ENCODE results near the gene SEPTIN1. TPM values are rescaled to one million over a fixed set of nuclear protein-coding genes. Genes with fewer than 3 reads are reported as not detected.

Gene SEPTIN1
- total RNA-seq, 4 donors from 2014 or later: 0.39 to 1.2 (median 0.91) TPM; not detected in 1

DNA sequence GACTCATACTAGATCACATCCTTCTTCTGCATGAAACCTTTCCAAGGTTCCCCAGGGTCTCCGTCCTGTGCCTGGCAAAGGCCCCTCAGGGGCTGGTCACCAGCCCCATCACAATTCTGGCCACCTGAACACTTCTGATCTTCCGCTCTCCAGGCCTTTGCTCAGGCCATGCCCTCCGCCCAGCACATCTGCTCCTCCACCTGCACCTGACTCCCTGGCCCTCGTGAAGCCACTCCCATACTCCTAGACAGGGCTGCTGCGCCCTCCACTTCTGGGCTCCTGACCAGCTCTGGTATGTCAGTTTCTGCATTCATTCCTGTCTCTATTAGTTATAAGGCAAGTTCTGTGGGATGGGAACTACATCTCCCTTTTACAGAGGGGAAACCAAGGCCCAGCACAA lies 9.6 kb downstream of the SEPTIN1 start:
- intact Hi-C loops (cut with DNase I; ENCODE audit: low total_unique reads): no loop called here
- WGBS, 2 donors: 85 to 90% methylated on average over 5 of the region's 5 CpGs
- H3K4me3 ChIP-seq (ENCODE audit: low read depth, poor library complexity, severe bottlenecking): no peak overlapping the region
- no peak for DNase-seq (ENCODE audit: low spot score in 2 of 2)
- TF ChIP-seq POLR2A (IDR thresholded peaks at IDR 0.05): no peak
- TF ChIP-seq, protein P1, sequence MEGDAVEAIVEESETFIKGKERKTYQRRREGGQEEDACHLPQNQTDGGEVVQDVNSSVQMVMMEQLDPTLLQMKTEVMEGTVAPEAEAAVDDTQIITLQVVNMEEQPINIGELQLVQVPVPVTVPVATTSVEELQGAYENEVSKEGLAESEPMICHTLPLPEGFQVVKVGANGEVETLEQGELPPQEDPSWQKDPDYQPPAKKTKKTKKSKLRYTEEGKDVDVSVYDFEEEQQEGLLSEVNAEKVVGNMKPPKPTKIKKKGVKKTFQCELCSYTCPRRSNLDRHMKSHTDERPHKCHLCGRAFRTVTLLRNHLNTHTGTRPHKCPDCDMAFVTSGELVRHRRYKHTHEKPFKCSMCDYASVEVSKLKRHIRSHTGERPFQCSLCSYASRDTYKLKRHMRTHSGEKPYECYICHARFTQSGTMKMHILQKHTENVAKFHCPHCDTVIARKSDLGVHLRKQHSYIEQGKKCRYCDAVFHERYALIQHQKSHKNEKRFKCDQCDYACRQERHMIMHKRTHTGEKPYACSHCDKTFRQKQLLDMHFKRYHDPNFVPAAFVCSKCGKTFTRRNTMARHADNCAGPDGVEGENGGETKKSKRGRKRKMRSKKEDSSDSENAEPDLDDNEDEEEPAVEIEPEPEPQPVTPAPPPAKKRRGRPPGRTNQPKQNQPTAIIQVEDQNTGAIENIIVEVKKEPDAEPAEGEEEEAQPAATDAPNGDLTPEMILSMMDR (IDR thresholded peaks at IDR 0.05): no peak

DNA sequence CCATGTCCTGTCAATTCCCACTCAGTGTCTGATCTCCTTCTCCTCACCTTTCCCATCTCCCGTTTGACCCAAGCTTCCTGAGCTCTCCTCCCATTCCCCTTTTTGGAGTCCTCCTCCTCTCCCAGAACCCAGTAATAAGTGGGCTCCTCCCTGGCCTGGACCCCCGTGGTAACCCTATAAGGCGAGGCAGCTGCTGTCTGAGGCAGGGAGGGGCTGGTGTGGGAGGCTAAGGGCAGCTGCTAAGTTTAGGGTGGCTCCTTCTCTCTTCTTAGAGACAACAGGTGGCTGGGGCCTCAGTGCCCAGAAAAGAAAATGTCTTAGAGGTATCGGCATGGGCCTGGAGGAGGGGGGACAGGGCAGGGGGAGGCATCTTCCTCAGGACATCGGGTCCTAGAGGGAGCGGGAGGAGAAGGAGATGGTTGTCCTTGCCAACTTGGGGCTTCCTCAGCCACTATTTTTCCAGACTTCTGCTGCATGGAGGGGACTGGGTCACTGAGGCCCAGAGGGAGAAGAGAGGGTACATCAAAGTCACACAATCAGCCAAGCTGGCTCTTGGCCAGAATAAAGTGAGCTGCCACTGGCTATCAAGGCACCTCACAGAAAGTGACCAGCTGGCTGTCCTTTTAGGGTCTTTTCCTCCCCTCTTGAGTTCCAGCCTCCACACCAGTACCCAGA lies 10.2 kb downstream of the SEPTIN1 start:
- intact Hi-C loops (cut with DNase I; ENCODE audit: low total_unique reads): no loop called here
- H3K4me3 ChIP-seq (ENCODE audit: low read depth, poor library complexity, severe bottlenecking): no peak overlapping the region
- TF ChIP-seq, protein P1 (IDR thresholded peaks at IDR 0.05): no peak
- no peak for TF ChIP-seq POLR2A (IDR thresholded peaks at IDR 0.05)
- no peak for DNase-seq (ENCODE audit: low spot score in 2 of 2)
- 77 to 86% methylated on average over 6 of the region's 6 CpGs for WGBS, 2 donors

DNA sequence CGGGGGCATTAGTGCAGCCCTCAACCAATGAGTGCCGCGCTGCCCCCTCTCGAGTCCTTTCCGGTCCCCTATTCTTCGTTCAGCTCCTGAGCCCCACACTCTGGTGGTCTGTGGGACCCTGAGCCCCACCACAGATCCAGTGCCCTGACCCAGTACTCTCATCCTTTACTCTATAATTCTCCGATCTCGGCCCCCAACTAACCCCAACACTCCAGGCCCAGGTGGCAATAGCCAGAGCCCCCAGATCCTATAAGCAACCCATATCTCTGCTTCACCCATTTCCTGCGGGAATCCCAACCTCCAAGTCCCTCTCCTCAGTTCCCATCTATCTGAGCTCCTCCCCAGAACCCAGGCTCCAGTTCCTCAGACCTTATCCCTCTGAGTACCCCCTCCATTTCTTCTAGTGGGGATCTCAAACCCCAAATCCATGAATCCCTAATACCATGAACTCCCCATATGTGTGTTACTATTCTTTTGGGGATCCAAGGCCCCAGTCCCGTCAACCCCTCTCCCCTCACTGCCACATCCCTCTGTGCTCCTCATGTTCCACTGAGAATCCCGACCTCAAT lies 11.0 kb downstream of the SEPTIN1 start:
- DNase-seq (ENCODE audit: low spot score in 2 of 2): no peak
- WGBS, 2 donors: 23 to 24% methylated on average over 11 of the region's 11 CpGs
- TF ChIP-seq, protein P1 (IDR thresholded peaks at IDR 0.05): no peak
- TF ChIP-seq POLR2A (IDR thresholded peaks at IDR 0.05): no peak
- no peak overlapping the region for H3K4me3 ChIP-seq (ENCODE audit: low read depth, poor library complexity, severe bottlenecking)
- intact Hi-C loops (cut with DNase I; ENCODE audit: low total_unique reads): no loop called here

DNA sequence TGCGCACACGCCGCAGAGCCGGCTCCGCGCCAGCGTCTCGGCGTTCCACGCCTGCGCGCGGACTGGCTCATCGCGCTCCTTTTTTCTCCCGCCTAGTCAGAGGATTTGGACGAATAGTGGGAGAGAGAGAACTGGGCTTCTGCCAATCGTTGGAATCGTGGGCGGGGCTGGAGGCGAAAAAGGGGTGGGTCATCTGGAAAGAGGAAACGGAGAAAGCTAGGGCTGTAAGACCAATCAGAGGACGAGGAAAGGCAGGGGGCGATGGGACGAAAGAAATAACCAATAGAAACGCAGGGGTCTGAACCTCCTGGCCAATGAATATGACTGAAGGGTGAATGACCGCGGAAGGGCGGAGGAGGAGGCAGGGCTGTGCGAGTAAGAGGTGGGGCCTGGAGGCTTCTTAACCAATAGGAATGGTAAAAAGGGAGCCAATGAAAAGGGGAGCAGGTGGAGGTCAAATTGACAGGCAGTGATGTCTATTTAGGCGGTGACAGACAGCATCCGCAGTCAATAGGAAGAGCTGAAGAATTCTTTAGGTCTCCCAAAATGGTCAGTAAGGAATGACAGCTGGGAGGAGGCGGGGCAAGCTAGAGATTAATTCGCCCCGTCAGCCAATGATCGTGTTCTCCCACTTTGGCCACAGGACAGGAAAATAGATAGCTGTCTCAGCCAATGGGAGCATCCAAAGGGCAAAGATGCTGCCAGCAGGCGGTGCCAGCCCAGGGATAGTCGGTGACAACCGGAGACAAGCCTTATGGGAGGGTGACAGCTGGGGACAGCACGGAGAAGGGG lies 11.7 kb downstream of the SEPTIN1 start, which contains the start of gene TBC1D10B:
Gene TBC1D10B, minus strand, starts transcription at position 39 of the 792 bp plus-strand sequence. CDS start 311 bp downstream, outside the sequence.
- DNase-seq (ENCODE audit: low spot score in 2 of 2): peak; percentile 99 to 100
- 0 to 1% methylated on average over 31 to 40 of the region's 40 CpGs for WGBS, 2 donors

DNA sequence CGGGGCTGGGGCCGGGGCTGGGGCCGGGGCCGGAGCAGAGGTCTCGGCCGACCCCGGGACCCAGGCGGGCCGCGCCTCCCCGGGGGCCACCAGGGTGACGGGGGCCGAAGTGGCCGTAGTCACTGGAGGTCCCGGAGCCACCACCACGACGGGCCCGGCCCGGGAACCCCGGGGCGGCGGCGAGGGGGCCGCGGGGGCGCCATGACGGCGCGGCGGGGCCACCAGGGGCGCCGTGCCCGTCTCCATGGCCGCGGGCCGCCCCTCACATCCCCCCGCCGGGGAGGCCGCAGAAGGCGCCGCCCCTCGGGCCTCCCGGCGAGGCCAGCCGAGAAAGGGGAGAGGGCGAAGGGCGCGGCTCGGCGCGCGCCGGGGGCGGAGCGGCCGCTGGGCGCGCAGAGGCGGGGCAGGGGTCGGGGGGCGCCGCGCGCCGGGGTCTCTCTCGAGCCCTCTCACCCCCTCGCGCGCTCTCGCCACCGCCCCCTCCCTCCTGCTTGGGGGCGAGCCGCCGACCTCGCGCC lies 12.4 kb downstream of the SEPTIN1 start:
- peak overlapping the region; percentile 64 for H3K4me3 ChIP-seq (ENCODE audit: low read depth, poor library complexity, severe bottlenecking)
- WGBS, 2 donors: 0% methylated on average over 7 to 23 of the region's 76 CpGs
- intact Hi-C loops (cut with DNase I; ENCODE audit: low total_unique reads): no loop called here
- TF ChIP-seq, protein P1 (IDR thresholded peaks at IDR 0.05): no peak
- TF ChIP-seq POLR2A (IDR thresholded peaks at IDR 0.05): no peak
- DNase-seq (ENCODE audit: low spot score in 2 of 2): no peak

More for the DNA sequence above, 11.7 kb downstream of the SEPTIN1 start, which contains the start of gene TBC1D10B:
- peak within 1 kb of the TSS; percentile 64 for H3K4me3 ChIP-seq (ENCODE audit: low read depth, poor library complexity, severe bottlenecking)
- TF ChIP-seq POLR2A (IDR thresholded peaks at IDR 0.05): no peak
- TF ChIP-seq, protein P1 (IDR thresholded peaks at IDR 0.05): peak in 1 of 3 donors; percentile 19
- intact Hi-C loops (cut with DNase I; ENCODE audit: low total_unique reads): no loop called here

All from lower leg skin (tissue), 4 donors.